Activated CD8-positive, alpha-beta T cell treated with anti-CD3 and anti-CD28 coated beads, Interleukin-2, amount 10 ng/mL, durations not matched to agents 7 days and 5 days (primary cell): ENCODE measurements around the gene CACNA1H. TPM values are rescaled to one million over a fixed set of nuclear protein-coding genes. Genes with fewer than 3 reads are reported as not detected.

Source experiments
- ATAC-seq: fragments of 150-1000 bp; cut with Tn5 transposase; one replicate; pipeline ENCODE4 v1.10.0; 2021; ENCODE audit warnings: moderate library complexity
- CTCF ChIA-PET: fragments of 350-600 bp; sonication (Branson Sonifier 250); formaldehyde crosslinking; loops from one replicate; lab custom pipeline; 2021; ENCODE audit warnings: antibody characterized with exemption; lab: Charles Lee
- POLR2A ChIA-PET: fragments of 350-600 bp; sonication (Branson Sonifier 250); formaldehyde crosslinking; loops from one replicate; lab custom pipeline; 2021; ENCODE audit warnings: antibody characterized with exemption; lab: Charles Lee
- DNase-seq: peaks from one replicate; pipeline ENCODE4 v3.0.0-alpha.2; 2020
- H3K27ac Mint-ChIP-seq: one replicate; pipeline ENCODE4 v1.8.0; 2021; ENCODE audit warnings: mild to moderate bottlenecking, mixed read lengths
- H3K27me3 Mint-ChIP-seq: one replicate; pipeline ENCODE4 v1.8.0; 2021; ENCODE audit warnings: low read depth, mixed read lengths
- H3K36me3 Mint-ChIP-seq: one replicate; pipeline ENCODE4 v1.8.0; 2021; ENCODE audit warnings: low read depth, mixed read lengths
- H3K4me1 Mint-ChIP-seq: one replicate; pipeline ENCODE4 v1.8.0; 2021; ENCODE audit warnings: low read depth, mixed read lengths
- H3K4me3 Mint-ChIP-seq: one replicate; pipeline ENCODE4 v1.8.0; 2021; ENCODE audit warnings: mild to moderate bottlenecking, mixed read lengths
- H3K9me3 Mint-ChIP-seq: one replicate; pipeline ENCODE4 v1.8.0; 2022; ENCODE audit warnings: mixed read lengths; ENCODE audit not compliant: insufficient read depth
- total RNA-seq, 2 experiments: library from RNA; stranded (reverse); gene quantifications; one replicate each; pipeline ENCODE4 v1.2.3, GENCODE V29; 2021

CACNA1H gene
- total RNA-seq, 2 experiments from 2014 or later = 0.57 to 0.92 TPM

DNA sequence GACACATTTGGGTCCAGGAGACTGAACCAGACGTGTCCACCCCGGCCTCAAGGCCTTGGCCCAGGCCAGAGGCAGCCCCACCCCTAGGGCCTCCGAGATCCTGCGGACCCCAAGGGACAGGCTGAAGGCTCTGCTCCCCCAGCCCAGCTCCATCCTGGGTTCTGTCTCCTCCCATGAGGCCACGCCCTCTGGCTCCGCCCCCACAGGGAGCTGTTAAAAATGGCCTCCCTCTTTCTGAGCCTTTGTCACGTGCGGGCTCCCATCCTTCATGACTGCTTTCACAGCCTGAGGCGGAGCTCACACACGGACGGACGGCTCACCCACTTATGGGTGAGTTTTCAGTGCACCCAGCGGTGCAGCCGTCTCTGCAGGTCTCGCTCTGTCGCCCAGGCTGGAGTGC lies 6.5 kb upstream of the CACNA1H start:
- Mint-ChIP-seq H3K27me3 (peaks cover under 1% of the 10 kb centered on the region), H3K27ac (no peak overlapping the region), H3K4me1 (no peaks in the 10 kb centered on the region), H3K9me3 (no peaks in the 10 kb centered on the region), H3K36me3 (no peaks in the 10 kb centered on the region), H3K4me3 (no peak overlapping the region)
- CTCF ChIA-PET = no interaction called here
- POLR2A ChIA-PET = no interaction called here
- DNase-seq (no peak), ATAC-seq (no peak)

DNA sequence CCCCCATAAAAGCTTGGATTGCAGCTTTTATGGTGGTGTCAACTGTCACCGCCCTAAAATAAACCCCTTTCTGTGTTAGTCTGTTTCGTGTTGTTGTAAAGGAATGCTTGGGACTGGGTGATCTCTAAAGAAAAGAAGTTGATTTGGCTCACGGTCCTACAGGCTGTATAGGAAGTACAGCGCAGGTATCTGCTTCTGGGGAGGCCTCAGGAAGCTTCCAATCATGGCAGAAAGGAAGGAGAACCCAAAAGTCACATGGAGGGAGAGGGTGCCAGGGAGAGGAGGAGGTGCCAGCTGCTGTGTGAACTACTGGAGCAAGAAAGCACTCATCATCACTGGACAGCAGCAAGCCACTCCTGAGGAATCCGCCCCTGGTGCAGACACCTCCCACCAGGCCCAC lies 5.9 kb upstream of the CACNA1H start:
- Mint-ChIP-seq H3K4me1 (no peaks in the 10 kb centered on the region), H3K9me3 (no peaks in the 10 kb centered on the region), H3K27me3 (peaks cover 5% of the 10 kb centered on the region), H3K27ac (no peak overlapping the region), H3K36me3 (no peaks in the 10 kb centered on the region), H3K4me3 (no peak overlapping the region)
- ChIA-PET CTCF (no interaction called here), POLR2A (no interaction called here)
- ATAC-seq (no peak), DNase-seq (no peak)

DNA sequence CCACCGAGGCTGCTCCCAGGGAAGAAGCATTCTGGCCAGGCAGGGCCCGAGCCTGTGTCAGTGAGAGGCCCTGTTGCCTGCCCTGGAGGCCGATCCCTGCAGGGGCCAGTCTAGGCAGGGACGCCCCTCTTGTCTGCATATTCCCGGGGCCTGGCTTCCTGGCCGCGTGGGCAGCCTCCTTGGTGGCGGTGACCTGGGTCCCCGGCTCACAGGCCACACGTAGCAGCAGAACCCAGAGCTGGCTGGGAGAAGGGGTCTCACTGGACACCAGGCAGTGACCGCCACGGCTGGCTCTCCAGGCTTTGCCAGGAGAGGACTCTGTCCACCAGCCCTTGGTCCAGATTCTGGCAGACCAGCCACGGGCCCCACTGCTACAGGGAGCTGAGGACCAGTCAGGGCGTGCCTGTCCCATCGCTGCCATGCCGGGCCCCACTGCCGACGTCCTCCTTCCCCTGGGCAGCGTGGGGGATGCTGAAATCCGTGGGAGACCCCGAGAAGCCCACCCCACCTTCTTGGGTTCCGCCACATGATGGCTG lies 3.7 kb upstream of the CACNA1H start:
- Mint-ChIP-seq H3K27me3 (peaks cover 5% of the 10 kb centered on the region), H3K27ac (no peak overlapping the region), H3K36me3 (no peaks in the 10 kb centered on the region), H3K9me3 (no peaks in the 10 kb centered on the region), H3K4me1 (no peaks in the 10 kb centered on the region), H3K4me3 (no peak overlapping the region)
- ChIA-PET POLR2A (no interaction called here), CTCF (no interaction called here)
- no peak for DNase-seq
- ATAC-seq = no peak

DNA sequence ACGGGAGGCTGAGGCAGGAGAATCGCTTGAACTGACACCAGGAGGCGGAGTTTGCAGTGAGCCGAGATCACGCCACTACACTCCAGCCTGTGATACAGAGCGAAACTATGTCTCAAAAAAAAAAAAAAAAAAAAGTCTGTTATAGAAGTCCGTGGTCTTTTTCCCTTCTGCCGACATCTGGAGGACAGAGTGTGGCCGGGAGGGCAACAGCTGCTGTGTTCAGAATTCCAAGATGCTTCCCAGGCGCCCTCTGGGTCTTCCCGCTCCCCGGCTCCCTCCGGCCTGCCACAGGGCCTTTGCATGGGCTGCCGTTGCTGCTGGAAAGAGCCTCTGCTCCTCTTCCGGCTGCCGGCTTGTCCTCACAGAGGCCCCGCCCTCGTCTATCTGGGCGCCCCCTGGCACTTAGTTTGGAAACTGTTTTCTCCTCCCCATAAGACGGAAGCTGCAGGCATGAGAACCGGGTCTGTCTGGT lies 2.4 kb upstream of the CACNA1H start:
- CTCF ChIA-PET = no interaction called here
- Mint-ChIP-seq H3K36me3 (no peaks in the 10 kb centered on the region), H3K9me3 (no peaks in the 10 kb centered on the region), H3K27ac (no peak overlapping the region), H3K27me3 (peaks cover 12% of the 10 kb centered on the region), H3K4me1 (no peaks in the 10 kb centered on the region), H3K4me3 (no peak overlapping the region)
- POLR2A ChIA-PET = no interaction called here
- peak; percentile 26 for DNase-seq
- no peak for ATAC-seq

DNA sequence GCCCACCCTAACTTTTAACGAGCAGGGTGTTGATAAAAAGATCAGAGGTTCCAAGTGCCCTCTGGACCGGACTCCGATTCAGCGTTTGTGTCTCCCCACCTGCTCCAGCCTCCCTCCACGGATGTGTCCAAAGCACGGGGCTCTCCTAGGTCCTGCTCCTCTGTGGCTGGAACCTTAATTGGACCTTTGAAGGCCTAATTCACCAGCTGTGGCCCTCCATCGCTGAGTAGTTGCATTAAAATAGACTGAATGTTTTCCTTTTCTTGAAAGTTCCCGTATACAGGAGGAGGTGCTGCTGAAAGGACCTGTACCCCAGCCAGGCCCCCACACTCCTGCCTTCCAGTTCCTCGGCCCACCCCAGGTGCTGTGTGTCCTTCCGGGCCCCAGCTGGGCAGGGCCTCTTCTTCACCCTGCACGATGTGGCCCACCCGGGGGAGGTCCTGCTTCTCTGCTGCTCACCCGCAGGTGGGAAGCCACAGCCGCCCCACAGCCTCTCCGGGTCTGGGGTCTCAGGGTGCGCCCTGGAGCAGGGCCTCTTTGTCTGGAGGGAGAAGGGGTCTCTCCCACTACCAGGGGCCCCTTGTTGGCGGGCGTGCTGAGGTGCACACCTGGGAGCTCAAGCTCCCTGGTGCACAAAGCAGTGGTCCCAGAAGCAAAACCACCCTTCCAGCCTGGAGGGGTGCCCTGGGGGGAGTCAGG lies 1.3 kb upstream of the CACNA1H start:
- Mint-ChIP-seq H3K36me3 (no peaks in the 10 kb centered on the region), H3K4me3 (no peak overlapping the region), H3K27me3 (peaks cover 14% of the 10 kb centered on the region), H3K27ac (no peak overlapping the region), H3K9me3 (no peaks in the 10 kb centered on the region), H3K4me1 (no peaks in the 10 kb centered on the region)
- CTCF ChIA-PET = no interaction called here
- DNase-seq = no peak
- POLR2A ChIA-PET = no interaction called here
- ATAC-seq = no peak

DNA sequence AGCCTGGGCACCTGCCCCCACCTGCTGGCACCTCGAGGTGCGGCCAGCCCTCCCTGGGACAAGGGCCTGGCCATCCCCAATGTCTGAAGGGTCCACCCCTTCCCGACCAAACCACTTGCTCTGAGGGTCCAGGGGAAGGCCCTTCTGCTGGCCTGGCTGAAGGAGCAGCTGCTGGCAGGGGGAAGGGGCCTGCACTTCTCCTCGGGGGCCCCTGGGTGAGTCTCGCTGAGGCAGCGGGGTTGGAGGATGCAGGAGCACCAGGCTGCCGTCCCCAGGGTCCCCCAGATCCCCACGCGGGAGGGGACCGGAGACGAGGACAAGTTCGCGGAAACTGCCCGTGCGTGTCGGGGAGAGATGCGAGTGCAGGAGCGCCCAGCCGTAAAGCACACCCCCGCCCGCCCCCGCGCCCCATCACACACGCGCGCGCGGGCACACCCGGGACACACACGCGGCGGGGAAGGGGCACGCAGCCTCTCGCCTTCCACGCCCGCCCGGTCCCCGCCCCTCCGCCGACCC lies 725 bp upstream of the CACNA1H start:
- ChIA-PET POLR2A (no interaction called here), CTCF (no interaction called here)
- H3K4me1 Mint-ChIP-seq = no peaks in the 10 kb centered on the region
- no peaks in the 10 kb centered on the region for H3K36me3 Mint-ChIP-seq
- peaks cover 14% of the 10 kb centered on the region for H3K27me3 Mint-ChIP-seq
- H3K27ac Mint-ChIP-seq = no peak overlapping the region
- no peaks in the 10 kb centered on the region for H3K9me3 Mint-ChIP-seq
- DNase-seq (peak; percentile 34), ATAC-seq (peak; percentile 49)
- no peak overlapping the region for H3K4me3 Mint-ChIP-seq

DNA sequence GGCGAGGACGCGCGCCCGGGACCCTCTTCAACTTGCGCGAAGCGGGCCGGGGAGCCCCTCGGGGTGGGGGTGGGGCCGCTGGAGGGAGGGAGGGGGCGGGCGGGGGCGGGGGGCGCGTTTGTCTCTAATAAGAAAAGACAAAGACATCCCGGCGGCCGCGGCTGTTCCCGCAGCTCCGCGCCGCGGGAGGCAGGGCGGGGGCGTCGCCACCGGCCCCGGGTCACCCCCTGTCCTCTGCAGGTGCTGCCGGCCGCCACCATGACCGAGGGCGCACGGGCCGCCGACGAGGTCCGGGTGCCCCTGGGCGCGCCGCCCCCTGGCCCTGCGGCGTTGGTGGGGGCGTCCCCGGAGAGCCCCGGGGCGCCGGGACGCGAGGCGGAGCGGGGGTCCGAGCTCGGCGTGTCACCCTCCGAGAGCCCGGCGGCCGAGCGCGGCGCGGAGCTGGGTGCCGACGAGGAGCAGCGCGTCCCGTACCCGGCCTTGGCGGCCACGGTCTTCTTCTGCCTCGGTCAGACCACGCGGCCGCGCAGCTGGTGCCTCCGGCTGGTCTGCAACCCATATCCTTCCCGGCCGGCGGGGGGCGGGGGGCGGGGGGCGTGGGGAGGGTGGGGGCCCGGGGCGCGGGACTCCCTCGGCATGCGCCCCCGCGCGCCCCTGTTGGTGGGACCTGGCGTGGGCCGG lies 714 bp downstream of the CACNA1H start:
- no peak for ATAC-seq
- no peak for DNase-seq
- Mint-ChIP-seq H3K36me3 (no peaks in the 10 kb centered on the region), H3K4me3 (no peak overlapping the region), H3K27me3 (peaks cover 14% of the 10 kb centered on the region), H3K27ac (no peak overlapping the region), H3K4me1 (no peaks in the 10 kb centered on the region), H3K9me3 (no peaks in the 10 kb centered on the region)
- CTCF ChIA-PET = no interaction called here
- POLR2A ChIA-PET = no interaction called here

DNA sequence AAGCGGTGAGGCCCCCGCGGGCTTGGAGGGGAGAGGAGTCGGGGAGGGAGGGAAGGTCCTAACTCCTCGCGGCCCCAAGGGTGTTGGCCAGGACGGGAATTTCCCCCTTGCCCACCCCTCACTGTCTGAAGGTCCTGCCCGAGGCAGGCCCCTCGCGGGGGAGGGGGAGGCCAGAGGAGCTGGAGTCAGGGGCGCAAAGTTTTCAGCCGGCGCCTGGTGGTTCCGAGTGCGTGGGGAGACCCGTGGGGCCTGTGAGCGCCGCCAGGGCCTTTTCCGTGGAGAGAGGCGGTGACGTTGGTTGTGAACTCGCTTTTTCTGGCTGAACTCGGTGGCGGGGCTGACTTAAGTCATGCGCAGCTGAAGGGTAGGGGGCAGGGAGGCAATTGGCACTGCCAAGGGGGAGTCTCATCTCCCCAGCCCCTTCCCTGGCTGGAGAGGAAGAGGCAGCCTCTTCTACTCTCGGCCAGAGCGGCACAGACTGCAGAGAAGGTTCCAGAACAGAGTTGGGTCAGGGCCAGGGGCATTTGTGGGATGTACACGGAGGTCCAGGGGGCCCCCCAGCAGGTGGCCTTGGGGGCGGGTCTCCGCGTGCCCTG lies 1.5 kb downstream of the CACNA1H start:
- Mint-ChIP-seq H3K9me3 (no peaks in the 10 kb centered on the region), H3K4me3 (no peak overlapping the region), H3K27ac (no peak overlapping the region), H3K36me3 (no peaks in the 10 kb centered on the region), H3K4me1 (no peaks in the 10 kb centered on the region), H3K27me3 (peaks cover 14% of the 10 kb centered on the region)
- no peak for ATAC-seq
- ChIA-PET CTCF (no interaction called here), POLR2A (no interaction called here)
- no peak for DNase-seq

DNA sequence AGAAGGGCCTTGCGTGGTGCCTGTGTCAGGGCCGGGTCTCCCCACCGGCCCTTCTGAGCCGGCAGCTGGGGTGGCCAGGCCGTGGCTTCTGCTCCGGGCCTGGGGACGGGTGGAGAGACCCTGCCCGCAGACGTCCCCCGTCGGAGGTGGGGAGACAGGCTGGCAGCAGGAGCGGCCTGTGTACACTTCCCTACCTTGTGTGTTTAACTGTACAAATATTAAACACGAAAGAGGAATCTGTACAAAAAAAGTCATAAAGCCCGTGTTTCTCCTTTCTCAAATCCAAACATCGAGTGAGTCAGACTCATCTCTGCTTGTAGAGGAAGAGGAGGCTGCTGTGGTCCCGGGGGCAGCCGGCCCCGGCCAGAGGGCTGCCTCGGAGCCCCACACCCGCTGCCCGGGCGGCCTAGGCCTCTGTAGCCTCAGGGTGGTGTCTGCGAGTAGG lies 2.0 kb downstream of the CACNA1H start:
- no peaks in the 10 kb centered on the region for H3K4me1 Mint-ChIP-seq
- ATAC-seq (no peak), DNase-seq (no peak)
- peaks cover 14% of the 10 kb centered on the region for H3K27me3 Mint-ChIP-seq
- CTCF ChIA-PET = no interaction called here
- H3K4me3 Mint-ChIP-seq = no peak overlapping the region
- POLR2A ChIA-PET = no interaction called here
- no peaks in the 10 kb centered on the region for H3K9me3 Mint-ChIP-seq
- H3K27ac Mint-ChIP-seq = no peak overlapping the region
- H3K36me3 Mint-ChIP-seq = no peaks in the 10 kb centered on the region

DNA sequence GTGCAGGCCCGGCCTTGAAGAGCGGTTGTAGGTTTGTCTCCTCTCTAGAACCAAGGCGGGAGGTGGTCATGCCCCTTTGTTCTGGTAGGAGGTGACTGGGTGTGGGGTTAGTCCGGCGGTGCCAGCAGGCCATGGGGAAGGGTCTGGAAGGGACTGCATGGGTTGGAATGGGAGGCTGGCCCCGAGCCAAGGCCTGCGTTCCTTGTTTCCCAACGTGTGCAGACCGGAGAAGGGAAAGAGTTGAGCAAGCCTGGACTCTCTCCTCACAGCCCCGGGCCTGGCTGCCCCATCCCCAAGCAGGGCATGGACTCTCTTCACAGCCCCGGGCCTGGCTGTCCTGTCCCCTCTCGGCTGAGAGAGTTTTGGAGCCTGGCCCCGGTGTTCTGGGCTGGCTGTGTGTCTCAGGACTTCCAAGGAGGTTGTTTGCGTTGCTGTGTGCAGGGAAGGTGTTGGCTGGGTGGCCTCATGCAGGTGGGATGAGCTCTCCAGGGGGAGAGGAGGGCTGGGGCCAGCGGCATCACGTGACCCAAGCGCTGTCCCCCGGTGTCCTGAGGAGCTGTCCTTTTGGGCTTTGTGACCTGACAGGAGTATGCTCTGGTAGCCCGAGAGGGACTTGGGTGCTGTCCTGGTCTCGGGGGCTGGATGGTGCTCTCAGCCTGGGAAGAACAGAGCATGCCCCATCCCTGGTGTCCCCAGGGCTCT lies 2.6 kb downstream of the CACNA1H start:
- no peaks in the 10 kb centered on the region for H3K36me3 Mint-ChIP-seq
- H3K4me1 Mint-ChIP-seq = no peaks in the 10 kb centered on the region
- no peak overlapping the region for H3K27ac Mint-ChIP-seq
- H3K9me3 Mint-ChIP-seq = no peaks in the 10 kb centered on the region
- ATAC-seq (no peak), DNase-seq (no peak)
- H3K27me3 Mint-ChIP-seq = peaks cover 14% of the 10 kb centered on the region
- H3K4me3 Mint-ChIP-seq = no peak overlapping the region
- POLR2A ChIA-PET = no interaction called here
- CTCF ChIA-PET = no interaction called here

DNA sequence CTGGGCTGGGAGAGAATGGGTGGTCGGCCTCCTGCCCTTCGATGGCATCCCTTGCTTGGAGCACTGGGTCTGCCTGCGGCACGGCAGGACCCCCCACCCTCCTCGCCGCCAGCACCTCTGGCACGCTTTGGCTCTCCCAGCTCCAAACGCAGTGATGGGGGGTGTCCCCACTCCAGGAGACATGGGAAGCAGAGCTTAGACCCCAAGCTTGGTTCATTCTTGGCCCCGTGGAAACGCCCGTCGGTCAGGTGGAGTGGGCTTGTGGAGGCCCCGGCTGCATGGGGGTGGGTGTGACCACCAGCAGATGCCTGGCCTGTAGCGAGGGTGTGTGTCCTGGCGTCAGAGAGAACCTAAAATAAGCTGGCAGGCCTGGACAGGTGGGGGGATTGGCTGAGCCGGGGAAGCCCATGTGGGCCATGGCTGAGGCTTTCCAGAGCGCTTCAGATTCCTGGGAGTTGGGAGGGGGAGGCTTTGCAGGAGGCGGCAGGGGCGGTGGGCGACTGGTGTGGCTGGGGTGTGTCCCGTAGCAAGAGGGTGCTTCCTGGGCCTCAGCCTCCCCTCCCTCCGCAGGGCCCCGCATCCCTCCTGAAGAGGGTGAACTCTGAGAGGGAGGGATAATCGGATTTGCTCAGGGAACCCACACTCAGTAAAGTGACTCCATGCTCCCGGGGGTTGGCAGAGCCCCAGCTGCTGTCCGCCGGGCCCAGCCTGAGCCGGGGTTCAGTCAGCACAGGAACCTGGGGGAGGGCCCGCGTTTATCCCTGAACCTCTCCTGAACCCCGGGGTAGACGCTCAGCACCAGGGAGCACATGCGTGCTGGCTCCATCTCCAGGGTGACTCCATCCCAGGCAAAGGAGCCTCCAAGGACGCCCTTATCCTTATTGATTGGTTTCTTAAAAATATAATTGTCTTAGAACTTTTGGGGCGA lies 3.4 kb downstream of the CACNA1H start:
- CTCF ChIA-PET = no interaction called here

More for the DNA sequence above, 3.4 kb downstream of the CACNA1H start:
- POLR2A ChIA-PET = no interaction called here
- no peak overlapping the region for H3K27ac Mint-ChIP-seq
- H3K9me3 Mint-ChIP-seq = no peaks in the 10 kb centered on the region
- H3K36me3 Mint-ChIP-seq = no peaks in the 10 kb centered on the region
- no peak overlapping the region for H3K4me3 Mint-ChIP-seq
- DNase-seq (no peak), ATAC-seq (no peak)
- peaks cover 14% of the 10 kb centered on the region for H3K27me3 Mint-ChIP-seq
- no peaks in the 10 kb centered on the region for H3K4me1 Mint-ChIP-seq
